IPS-NIHi11 (cell line): ENCODE data around the gene RAB3A.
"Not testable (repeated sequence)": the region's sequence is repeated elsewhere in the genome, so short reads cannot be mapped to it uniquely, and the experiment has no call there.

Source experiments
- DNase-seq: peaks from one replicate; pipeline ENCODE4 v3.0.0; 2012; ENCODE audit warnings: mixed read lengths, low spot score

The RAB3A gene

DNA sequence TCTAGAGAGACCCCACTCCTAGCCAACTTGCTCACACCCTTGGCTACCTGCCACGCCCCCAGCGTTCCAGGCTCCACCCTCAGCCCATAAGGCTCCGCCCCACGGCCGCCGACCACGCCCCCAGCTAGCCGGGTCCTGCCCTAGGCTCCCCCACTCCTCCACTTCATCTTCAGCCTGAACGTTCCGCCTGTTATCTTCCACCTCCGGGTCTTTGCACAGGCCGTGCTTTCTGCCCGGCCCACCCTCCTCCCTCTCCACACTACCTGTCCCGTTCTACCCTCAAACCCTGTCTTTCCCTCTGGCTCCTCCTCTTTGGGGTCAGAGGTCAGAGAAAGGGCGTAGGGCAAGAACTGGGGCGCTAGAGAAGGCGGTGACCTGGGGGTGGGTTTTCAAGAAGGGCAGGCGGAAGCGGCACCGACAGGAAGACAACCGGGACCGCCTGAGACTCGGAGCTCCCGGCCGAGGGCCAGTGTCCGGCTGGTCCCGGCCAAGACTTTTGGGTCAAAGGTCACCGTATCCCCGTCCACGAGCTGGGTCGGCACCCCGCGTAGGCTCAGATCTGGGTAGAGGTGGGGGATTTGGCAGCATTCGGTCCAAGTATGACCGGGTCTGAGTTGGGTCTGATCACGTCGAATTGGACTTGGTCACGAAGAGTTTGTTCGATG lies 20.1 kb upstream of the RAB3A start:
- peak; percentile 84 for DNase-seq

DNA sequence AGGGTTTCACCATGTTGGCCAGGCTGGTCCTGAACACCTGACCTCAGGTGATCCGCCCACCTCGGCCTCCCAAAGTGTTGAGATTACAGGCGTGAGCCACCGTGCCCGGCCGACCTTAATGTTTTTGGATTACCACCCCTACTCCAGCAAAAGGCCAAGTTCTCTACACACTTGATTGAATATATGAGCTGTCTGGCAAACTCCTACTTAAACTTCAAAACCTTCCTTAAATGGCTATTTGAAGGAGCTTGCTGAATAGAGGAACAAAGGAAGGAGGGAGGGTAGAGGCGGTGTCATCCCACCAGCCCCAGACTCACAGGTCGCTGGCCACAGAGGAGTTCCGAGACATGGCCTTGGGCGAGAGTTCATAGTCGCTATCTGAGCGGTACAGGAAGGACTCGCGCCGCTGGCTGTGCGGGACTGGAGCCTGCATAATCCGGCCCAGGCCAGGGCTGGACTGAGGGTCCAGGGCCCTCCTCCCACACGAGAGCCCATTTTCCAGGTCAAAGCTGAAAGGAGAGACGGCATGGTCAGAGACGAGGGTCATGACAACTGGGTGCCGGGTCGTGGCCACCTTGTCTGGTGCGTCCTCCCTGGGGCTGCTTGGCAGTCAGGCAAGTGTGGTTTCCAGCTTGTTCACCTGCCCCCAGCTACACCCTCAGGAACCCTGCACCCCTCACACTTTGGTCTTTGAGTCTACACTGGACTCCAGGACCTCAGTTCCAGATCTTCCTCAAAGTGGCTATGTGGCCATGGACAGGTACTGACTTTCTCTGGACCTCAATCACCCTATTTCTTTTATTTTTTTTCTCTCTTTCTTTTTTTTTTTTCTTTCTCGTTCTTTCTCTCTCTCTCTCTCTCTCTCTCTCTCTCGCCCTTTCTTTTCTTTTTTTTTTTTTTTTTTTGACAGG lies 18.2 kb upstream of the RAB3A start:
- DNase-seq, result no peak

DNA sequence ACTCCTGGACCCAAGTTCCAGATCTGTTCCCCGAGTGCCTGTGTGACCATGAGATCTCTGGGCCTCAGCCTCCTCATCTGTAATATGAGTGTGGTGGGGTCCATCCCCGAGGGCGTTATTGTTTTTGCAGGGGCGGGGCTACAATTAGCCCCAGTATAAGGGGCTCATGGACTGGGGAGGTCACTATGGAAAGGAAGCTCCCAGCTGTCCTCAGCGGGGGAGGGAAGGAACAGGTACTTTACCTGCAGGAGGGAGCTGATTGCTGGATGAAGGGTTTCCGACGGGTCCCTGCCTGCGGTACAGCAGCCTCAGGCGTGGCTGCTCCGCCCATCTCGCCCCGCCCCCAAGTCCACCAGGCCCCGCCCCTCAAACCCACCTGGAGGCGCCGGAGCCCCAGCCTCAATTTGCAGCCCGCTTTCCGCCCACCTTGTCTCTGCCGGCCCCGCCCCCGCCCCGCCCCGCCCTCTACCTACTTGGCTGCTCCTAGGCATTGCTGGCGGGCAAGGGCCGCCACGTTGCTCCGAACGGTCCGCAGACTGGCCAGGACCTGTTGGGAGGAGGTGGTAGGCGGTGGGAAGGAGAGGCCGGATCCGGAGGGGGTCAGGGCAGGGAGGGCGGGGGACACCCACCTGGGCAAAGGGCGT lies 16.9 kb upstream of the RAB3A start:
- DNase-seq, result peak; percentile 93

DNA sequence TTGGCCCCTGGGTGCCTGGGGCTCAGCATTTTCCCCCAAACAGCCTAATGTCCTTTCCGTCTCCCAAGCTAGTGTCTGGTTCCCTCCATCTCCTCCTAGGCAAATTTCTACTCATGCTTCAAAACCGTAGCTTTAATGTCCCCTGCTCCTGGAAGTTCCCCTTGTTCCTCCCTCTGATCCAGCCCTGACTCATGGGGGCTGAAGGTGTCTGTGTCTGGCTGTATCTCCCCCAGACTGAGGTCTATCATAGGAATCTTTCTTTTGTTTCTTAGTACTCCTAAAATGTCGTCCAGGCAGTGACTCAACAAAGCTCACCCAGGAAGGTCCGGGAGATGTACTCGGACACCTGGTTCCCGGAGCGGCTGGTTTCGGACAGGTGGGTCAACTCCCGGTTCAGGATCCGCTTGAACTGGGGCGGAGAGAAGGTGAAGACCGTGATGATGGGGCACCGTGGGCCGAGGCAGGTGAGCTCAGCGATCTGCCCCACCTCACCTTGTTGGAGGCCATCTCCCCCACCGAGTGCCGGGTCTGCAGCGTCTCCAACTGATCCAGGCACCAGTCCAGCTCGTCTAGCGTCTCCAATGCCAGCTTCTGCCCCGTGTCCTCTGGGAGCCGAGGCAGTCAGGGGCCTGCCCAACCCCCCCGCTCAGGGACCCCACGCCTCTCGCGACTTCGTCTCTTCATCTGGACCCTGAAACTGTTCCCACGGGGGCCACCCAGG lies 16.2 kb upstream of the RAB3A start:
- DNase-seq, result no peak

GRCh38 chr19:18218600-18218999 lies 14.8 kb upstream of the RAB3A start:
- no peak for DNase-seq

DNA sequence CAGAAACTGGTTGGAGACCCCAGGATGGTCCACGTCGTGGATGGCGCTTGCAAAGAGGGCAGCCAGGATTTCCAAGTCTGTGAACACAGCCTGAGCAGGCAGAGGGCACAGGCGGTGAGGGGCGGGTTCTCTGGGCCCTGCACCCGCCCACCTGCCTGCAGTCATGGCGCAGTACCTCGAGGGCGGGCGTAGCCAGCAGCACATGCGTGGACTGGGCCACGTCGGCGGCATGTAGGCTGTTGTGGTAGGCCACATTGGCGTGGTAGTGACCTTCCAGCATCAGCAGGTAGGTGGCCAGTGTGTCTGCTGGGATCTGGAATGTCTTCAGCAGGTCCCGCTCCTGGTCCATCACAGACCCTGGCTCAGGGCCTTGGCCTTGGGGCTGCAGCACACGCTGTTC lies 14.3 kb upstream of the RAB3A start:
- DNase-seq, result no peak

DNA sequence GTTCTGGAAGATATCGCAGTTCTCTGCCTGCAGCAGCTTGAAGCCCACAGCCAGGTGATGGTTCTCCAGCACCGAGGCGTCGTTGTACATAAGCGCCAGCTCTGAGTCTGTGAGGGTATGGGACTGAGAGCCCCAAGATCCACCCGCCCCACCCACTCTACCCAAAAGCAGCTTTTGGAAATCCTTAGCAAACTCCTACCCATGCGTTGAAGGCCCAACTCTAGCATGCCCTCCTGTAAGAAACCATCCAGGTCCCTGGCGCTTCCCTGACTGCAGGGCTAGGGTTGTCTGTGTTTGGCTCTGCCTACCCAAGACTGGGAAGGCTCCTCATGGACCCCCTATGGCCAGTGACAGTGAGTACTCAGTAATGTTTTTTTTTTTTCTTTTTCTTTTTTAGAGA lies 12.9 kb upstream of the RAB3A start:
- no peak for DNase-seq

- DNase-seq, result no peak
These were observed 11.1 kb upstream of the RAB3A start for GRCh38 chr19:18214779-18215433.

GRCh38 chr19:18211683-18212082 lies 7.8 kb upstream of the RAB3A start:
- DNase-seq, result no peak

DNA sequence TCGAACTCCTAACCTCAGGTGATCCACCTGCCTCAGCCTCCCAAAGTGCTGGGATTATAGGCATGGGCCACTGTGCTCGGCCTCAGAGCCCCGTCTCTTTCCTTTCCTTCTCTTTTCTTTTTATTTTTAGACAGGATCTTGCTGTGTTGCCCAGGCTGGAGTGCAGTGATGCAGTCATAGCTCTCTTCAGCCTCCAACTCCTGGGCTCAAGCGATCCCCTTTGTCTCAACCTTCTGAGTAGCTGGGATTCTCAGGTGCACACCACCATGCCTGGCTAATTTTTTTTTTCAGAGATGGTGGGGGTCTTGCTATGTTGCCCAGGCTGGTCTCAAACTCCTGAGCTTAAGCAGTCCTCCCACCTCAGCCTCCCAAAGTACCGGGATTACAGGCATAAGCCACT lies 6.1 kb upstream of the RAB3A start:
- not testable (repeated sequence) for DNase-seq

- peak; percentile 71 for DNase-seq
These were observed 4.5 kb upstream of the RAB3A start for GRCh38 chr19:18208098-18208951.

- DNase-seq, result no peak
These were observed 2.2 kb upstream of the RAB3A start for GRCh38 chr19:18206018-18206417.

DNA sequence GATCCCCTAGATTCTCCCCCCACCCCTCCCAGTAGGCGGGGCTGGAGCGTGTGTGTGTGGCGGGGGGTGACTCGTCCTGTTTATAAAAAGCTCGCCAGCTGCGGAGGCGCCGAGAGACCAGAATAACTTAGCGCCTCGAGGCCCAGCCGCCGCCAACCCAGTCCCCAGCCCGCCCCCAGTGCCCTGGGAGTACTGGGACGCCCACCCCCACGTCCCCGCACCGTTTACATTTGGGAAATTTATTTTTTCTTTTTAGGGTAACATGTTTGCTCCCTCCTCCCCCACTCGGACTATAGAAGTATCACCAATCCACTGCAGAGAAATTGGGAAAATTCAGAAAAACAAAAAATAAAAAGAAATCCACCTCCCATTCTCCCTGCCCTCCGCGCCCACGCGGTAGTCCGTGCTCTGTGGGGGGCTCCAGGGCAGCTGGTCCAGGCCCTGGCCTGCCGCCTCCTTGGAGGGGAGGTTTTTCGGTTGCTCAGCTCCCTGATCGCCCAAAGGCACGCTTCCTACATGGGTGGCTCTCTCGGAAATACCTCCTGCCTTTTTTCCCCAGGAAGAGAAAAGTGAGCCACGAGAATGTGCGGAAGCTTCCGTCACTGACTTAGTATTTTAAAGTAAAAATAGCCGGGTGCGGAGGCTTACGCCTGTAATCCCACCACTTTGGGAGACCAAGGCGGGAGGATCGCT lies 1.5 kb upstream of the RAB3A start:
- DNase-seq, result peak; percentile 57

- DNase-seq, result peak; percentile 43
These were observed 755 bp upstream of the RAB3A start for GRCh38 chr19:18204394-18205199.

GRCh38 chr19:18203408-18203862 lies 407 bp downstream of the RAB3A start:
- no peak for DNase-seq

- DNase-seq, result peak; percentile 47
These were observed 949 bp downstream of the RAB3A start for GRCh38 chr19:18202778-18203407.

- DNase-seq, result no peak
These were observed 1.5 kb downstream of the RAB3A start for GRCh38 chr19:18202397-18202777.

- no peak for DNase-seq
These were observed 5.5 kb downstream of the RAB3A start for GRCh38 chr19:18198374-18198773.

- DNase-seq, result no peak
These were observed 5.9 kb downstream of the RAB3A start for GRCh38 chr19:18197941-18198340.
